ENCODE results near the gene VGF.

The VGF gene

DNA sequence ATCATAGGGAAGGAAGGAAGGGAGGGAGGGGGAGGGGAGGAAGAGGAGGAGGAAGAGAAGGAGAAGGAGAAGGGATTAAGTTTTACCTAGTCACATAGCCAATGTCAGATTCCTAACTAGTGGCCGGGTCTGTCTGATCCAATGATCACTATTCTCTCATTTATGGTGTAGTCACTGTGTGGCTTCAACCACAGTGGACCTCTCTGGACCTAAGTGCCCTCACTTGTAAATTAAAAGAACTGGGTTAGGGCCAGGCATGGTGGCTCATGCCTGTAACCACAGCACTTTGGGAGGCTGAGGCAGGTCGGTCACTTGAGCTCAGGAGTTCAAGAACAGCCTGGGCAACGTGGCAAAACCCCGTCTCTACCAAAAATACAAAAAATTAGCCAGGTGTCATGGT, 45.1 kb downstream of the VGF start:
- CTCF ChIA-PET = no interaction called here
- no peak for TF ChIP-seq CTBP1 (IDR thresholded peaks at IDR 0.05; ENCODE audit: borderline replicate concordance)
- no peak for TF ChIP-seq L3MBTL2 (conservative IDR thresholded peaks at IDR 0.05)
- no peak for TF ChIP-seq NFRKB (IDR thresholded peaks at IDR 0.05)
- TF ChIP-seq FOXM1 (IDR thresholded peaks at IDR 0.05; ENCODE audit: borderline replicate concordance) = no peak
- no peak for TF ChIP-seq BHLHE40 (IDR thresholded peaks at IDR 0.05; ENCODE audit: borderline replicate concordance)
- TF ChIP-seq, protein P1, sequence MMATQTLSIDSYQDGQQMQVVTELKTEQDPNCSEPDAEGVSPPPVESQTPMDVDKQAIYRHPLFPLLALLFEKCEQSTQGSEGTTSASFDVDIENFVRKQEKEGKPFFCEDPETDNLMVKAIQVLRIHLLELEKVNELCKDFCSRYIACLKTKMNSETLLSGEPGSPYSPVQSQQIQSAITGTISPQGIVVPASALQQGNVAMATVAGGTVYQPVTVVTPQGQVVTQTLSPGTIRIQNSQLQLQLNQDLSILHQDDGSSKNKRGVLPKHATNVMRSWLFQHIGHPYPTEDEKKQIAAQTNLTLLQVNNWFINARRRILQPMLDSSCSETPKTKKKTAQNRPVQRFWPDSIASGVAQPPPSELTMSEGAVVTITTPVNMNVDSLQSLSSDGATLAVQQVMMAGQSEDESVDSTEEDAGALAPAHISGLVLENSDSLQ (IDR thresholded peaks at IDR 0.05) = no peak
- no peak for DNase-seq (ENCODE audit: extremely low spot score)
- POLR2A ChIA-PET = no interaction called here

DNA sequence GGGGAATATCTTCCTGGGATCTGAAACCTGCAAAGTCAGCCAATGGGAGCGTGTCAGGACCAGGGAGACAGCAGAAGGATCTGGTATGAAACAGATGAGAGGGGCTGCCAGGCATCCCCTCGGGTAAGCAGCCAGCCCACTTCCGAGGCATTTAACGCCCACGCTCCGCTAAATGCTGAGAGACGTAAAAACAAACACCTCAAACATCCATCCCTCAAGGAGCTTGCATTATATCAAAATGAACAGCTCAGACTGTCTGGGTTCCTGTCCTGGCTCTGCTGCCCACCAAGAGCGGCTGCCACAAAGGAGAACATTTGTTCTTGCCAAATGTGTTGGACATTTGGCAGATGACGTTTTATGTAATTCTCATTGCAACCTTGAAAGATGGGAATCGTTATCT, 45.5 kb downstream of the VGF start:
- TF ChIP-seq FOXK2 (IDR thresholded peaks at IDR 0.05) = no peak
- TF ChIP-seq, protein P1 (IDR thresholded peaks at IDR 0.05) = no peak
- no peak for TF ChIP-seq TARDBP (IDR thresholded peaks at IDR 0.05)
- no peak for TF ChIP-seq ZNF384 (IDR thresholded peaks at IDR 0.05)
- DNase-seq (ENCODE audit: extremely low spot score) = no peak
- POLR2A ChIA-PET = no interaction called here
- CTCF ChIA-PET = no interaction called here

DNA sequence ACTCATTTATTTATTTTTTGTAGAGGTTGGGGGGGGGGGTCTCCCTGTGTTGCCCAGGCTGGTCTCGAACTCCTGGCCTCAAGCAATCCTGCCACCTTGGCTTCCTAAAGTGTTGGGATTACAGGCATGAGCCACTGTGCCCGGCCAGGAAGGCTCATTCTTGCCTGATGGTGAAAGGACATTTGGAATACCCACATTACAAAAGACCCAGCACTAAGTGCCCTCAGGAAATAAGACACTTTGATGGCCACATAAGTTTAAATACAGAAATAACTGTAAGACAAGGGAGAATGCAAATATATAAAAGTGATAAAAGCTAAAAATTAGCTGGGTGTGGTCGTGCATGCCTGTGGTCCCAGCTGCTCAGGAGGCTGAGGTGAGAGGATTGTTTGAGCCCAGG, 46.5 kb downstream of the VGF start:
- ChIA-PET POLR2A (no interaction called here), CTCF (no interaction called here)
- DNase-seq (ENCODE audit: extremely low spot score) = no peak
- no peak for TF ChIP-seq HDGF (IDR thresholded peaks at IDR 0.05; ENCODE audit: borderline replicate concordance)
- no peak for TF ChIP-seq NFRKB (IDR thresholded peaks at IDR 0.05)
- TF ChIP-seq L3MBTL2 (conservative IDR thresholded peaks at IDR 0.05) = no peak
- TF ChIP-seq LEF1 (IDR thresholded peaks at IDR 0.05; ENCODE audit: borderline replicate concordance) = no peak
- no peak for TF ChIP-seq FOXA1 (IDR thresholded peaks at IDR 0.05)
- TF ChIP-seq, protein P1 (IDR thresholded peaks at IDR 0.05) = no peak
- TF ChIP-seq BHLHE40 (IDR thresholded peaks at IDR 0.05; ENCODE audit: borderline replicate concordance) = no peak
- no peak for TF ChIP-seq SUZ12 (IDR thresholded peaks at IDR 0.05)
- TF ChIP-seq ARNT (IDR thresholded peaks at IDR 0.05) = no peak
- TF ChIP-seq TARDBP (IDR thresholded peaks at IDR 0.05) = no peak
- TF ChIP-seq CTBP1 (IDR thresholded peaks at IDR 0.05; ENCODE audit: borderline replicate concordance) = no peak

DNA sequence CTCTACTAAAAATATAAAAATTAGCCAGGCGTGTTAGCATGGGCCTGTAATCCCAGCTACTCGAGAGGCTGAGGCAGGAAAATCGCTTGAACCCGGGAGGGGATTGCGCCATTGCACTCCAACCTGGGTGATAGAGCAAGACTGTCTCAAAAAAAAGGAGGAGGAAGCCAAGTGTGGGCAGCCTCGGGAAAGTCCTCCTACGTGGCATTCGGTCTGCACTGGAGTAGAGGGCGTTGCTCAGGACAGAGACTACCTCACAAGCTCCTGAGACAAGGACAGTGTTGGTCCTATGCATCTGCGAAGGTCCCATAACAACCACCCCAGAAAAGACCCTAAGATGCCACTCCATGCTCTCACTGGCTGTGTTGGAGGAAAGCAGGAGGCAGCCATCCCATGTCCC, 48.5 kb downstream of the VGF start:
- no peak for DNase-seq (ENCODE audit: extremely low spot score)
- ChIA-PET POLR2A (no interaction called here), CTCF (interaction anchor here (0.9 kb wide), 1 partner anchor 39 kb away, joined by 3 read pairs; no protein-coding TSS in a partner anchor)

DNA sequence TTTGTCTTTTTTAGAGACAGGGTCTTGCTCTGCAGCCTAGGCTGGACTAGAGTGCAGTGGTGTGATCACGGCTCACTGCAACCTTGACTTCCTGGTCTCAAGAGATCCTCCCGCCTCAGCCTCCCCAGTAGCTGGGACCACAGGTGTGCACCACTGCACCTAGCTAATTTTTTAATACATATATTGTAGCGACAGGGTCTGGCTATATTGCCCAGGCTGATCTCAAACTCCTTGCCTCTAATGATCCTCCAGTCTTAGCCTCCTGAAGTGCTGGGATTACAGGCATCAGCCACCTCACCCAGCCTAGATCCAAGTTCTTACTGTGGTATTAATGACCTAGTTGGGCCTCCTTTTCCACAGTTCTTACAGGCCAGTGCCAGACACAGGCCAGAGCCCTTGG, 50.2 kb downstream of the VGF start:
- no peak for DNase-seq (ENCODE audit: extremely low spot score)
- TF ChIP-seq SP1 (IDR thresholded peaks at IDR 0.05) = no peak
- no peak for TF ChIP-seq ARNT (IDR thresholded peaks at IDR 0.05)
- TF ChIP-seq HDGF (IDR thresholded peaks at IDR 0.05; ENCODE audit: borderline replicate concordance) = no peak
- TF ChIP-seq LEF1 (IDR thresholded peaks at IDR 0.05; ENCODE audit: borderline replicate concordance) = no peak
- TF ChIP-seq TARDBP (IDR thresholded peaks at IDR 0.05) = no peak
- TF ChIP-seq L3MBTL2 (conservative IDR thresholded peaks at IDR 0.05) = no peak
- no peak for TF ChIP-seq ELF4 (IDR thresholded peaks at IDR 0.05)
- POLR2A ChIA-PET = no interaction called here
- CTCF ChIA-PET = no interaction called here

More for the DNA sequence above, 48.5 kb downstream of the VGF start:
- TF ChIP-seq SUZ12 (IDR thresholded peaks at IDR 0.05) = no peak
- TF ChIP-seq NFRKB (IDR thresholded peaks at IDR 0.05) = no peak
- no peak for TF ChIP-seq FOXA1 (IDR thresholded peaks at IDR 0.05)
- TF ChIP-seq CTBP1 (IDR thresholded peaks at IDR 0.05; ENCODE audit: borderline replicate concordance) = no peak
- no peak for TF ChIP-seq ARNT (IDR thresholded peaks at IDR 0.05)
- TF ChIP-seq ZNF384 (IDR thresholded peaks at IDR 0.05) = no peak
- no peak for TF ChIP-seq BHLHE40 (IDR thresholded peaks at IDR 0.05; ENCODE audit: borderline replicate concordance)
- TF ChIP-seq, protein P1 (IDR thresholded peaks at IDR 0.05) = no peak
- no peak for TF ChIP-seq FOXM1 (IDR thresholded peaks at IDR 0.05; ENCODE audit: borderline replicate concordance)
- TF ChIP-seq FOXK2 (IDR thresholded peaks at IDR 0.05) = no peak
- TF ChIP-seq SP1 (IDR thresholded peaks at IDR 0.05) = no peak

DNA sequence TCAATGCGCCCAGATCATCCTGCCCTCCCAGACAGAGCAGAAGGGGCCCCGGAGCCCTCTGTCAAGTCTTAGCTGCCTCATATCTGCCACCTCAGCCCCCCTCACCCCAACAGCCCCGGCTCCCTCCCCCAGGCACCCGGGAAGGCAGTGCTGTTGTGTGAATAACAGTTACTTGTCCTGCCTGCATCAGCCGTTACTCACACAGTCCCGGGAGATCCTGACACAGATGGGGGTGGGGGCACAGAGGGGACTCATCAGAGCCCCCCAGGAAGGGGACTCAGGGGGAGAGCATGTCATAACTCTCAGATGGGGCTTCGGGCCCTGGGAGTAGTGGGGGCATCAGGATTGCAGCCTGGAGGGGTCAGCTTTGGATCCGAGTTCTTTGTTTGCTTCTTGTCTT, 50.9 kb downstream of the VGF start:
- no peak for TF ChIP-seq FOXM1 (IDR thresholded peaks at IDR 0.05; ENCODE audit: borderline replicate concordance)
- no peak for TF ChIP-seq TARDBP (IDR thresholded peaks at IDR 0.05)
- TF ChIP-seq, protein P1 (IDR thresholded peaks at IDR 0.05) = no peak
- no peak for TF ChIP-seq ZNF384 (IDR thresholded peaks at IDR 0.05)
- TF ChIP-seq SP1 (IDR thresholded peaks at IDR 0.05) = no peak
- no peak for TF ChIP-seq L3MBTL2 (conservative IDR thresholded peaks at IDR 0.05)
- no peak for TF ChIP-seq HDGF (IDR thresholded peaks at IDR 0.05; ENCODE audit: borderline replicate concordance)
- TF ChIP-seq LEF1 (IDR thresholded peaks at IDR 0.05; ENCODE audit: borderline replicate concordance) = no peak
- no peak for TF ChIP-seq FOXK2 (IDR thresholded peaks at IDR 0.05)
- POLR2A ChIA-PET = no interaction called here
- DNase-seq (ENCODE audit: extremely low spot score) = no peak
- CTCF ChIA-PET = no interaction called here

Data from HEK293T (cell line).